GM21737 (cell line): ENCODE results near the gene TEX22.
"Not testable (repeated sequence)": the region's sequence is repeated elsewhere in the genome, so short reads cannot be mapped to it uniquely, and the experiment has no call there.

Source experiments
- ATAC-seq: cut with Tn5 transposase; IDR thresholded peaks from one replicate; pipeline ENCODE4 v1.9.1; 2021; ENCODE audit warnings: mild to moderate bottlenecking, moderate library complexity; ENCODE audit not compliant: unreplicated experiment

The TEX22 gene

GRCh38 chr14:105398044-105398725, at the start of gene TEX22:
Gene TEX22, plus strand, starts transcription at chr14:105398538. Its CDS starts 803 bp downstream, at chr14:105399341.
- ATAC-seq = peak; percentile 76

DNA sequence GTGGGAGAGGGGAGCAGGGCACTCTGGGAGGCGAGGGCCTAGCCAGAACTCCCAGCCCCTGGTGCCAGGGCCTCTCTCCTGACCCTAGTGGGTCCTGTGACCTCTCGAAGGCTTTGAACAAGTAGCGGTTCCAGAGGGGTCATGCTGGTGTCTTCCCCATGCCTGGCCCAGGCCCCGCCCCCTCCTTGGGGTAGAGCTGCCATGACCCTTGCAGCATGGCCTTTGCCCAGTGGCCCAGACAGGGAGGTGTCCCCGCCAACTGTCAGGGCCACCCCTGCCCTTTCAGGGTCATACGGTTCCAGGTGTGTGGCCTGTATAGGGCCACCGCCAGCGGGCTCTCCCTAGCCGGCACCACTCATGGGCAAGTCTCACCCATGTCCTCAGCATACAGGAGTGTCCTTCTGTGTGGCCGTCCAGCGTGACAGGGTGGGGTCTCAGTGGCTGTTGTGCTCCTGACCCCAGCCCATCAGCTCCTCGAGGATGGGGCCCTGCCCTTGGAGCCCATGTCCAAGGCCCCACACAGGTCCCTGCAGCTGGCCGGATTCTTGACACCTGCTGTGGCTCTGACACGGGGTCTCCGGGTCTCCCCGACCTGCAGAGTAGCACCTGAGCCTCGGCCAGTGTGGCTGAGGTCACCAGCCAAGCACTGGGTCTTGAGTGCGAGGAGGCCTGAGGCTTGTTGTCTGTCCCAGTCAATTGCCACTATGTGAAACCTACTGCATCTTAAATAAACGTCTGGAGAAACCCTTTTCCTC, 49.2 kb upstream of the TEX22 start:
- ATAC-seq = no peak

- no peak for ATAC-seq
Measured at GRCh38 chr14:105349992-105350391, 48.3 kb upstream of the TEX22 start.

GRCh38 chr14:105350450-105351244, 47.7 kb upstream of the TEX22 start:
- ATAC-seq = no peak

- ATAC-seq = no peak
Measured at GRCh38 chr14:105351410-105351809, 46.9 kb upstream of the TEX22 start.

DNA sequence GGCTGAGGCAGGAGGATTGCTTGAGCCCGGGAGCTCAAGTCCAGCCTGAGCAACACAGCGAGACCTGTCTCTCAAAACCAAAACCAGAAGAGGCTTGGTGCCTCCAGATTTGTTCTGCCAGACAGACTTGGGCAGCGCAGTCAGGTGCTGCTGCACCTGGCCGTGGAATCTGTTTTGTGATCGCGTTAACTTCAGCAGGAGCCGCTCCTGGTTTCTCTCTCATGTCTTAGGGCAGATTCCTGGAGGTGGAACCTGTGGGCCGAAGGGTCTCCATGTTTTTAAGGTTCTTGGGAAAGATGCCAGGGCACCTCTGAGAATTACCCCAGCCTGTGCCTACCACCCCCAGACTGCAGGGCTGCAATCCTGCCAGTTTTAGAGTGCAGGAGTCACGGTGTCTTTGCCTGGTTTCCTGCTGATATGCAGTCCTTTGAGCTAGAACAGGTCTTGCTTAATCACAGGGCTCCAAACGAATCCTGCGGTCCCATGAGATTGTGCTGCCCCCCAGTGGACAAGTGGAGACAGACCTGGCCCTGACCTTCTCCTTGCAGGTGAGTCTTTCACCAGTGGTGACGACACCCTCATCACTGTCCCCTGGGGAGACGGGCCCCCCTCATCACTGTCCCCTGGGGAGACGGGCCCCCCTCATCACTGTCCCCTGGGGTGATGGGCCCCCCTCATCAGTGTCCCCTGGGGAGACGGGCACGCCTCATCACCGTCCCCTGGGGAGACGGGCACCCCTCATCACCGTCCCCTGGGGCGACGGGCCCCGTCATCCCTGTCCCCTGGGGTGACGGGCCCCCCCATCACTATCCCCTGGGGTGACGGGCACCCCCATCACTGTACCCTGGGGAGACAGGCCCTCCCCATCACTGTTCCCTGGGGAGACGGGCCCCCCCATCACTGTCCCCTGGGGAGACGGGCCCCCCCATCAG, 46.2 kb upstream of the TEX22 start:
- ATAC-seq = peak; percentile 63

DNA sequence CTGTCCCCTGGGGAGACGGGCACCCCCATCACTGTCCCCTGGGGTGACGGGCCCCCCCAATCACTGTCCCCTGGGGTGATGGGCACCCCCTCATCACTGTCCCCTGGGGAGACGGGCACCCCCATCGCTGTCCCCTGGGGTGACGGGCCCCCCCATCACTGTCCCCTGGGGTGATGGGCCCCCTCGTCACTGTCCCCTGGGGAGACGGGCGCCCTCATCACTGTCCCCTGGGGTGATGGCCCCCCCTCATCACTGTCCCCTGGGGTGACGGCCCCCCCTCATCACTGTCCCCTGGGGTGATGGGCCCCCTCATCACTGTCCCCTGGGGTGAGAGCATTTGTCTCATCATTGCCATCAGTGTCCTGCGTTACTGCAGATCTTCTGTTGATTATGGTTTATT, 45.2 kb upstream of the TEX22 start:
- no peak for ATAC-seq

DNA sequence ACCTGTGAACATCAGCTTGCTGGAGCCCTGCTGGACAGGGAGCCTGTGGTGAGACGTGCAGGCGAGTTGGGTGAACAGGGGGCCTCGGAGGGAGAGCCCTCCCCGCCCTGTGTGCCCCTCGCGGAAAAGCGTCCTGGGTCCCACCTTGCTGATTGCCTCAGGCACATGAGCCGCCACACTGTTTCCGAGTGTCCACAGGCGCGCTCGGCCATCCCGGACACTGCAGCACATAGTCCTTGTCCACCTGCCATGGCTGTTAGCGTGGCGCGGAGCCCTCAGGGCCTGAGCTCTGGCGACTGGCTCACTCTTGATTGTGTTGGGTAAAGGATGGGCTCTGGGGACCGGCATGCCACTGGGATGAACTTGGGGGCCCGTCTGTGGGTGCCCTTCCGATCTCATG, 43.8 kb upstream of the TEX22 start:
- ATAC-seq = no peak

DNA sequence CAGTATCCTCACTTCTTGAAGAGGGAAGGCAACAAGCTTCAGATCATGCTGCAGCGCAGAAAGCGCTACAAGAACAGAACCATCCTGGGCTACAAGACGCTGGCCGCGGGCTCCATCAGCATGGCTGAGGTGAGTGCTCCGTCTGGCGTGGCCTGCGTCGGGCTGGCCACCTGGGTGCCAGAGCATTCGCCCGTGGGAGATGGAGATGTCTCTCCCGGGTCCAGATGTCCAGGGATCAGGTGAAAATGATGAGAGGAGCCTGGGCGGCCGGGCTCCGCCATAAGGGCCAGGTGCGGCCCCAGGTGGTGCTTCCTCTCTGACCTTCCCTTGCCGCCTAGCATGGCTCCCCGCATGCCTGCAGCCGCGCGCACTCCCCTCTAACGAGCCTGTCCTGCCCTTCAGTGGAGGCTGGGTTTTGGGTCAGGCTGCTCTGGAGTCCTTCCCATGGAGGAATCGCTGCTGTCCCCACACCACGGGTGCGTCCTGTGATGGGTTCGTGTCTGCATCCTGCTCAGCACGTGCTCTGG, 43.2 kb upstream of the TEX22 start:
- ATAC-seq = no peak

GRCh38 chr14:105355850-105356604, 42.3 kb upstream of the TEX22 start:
- ATAC-seq = no peak

DNA sequence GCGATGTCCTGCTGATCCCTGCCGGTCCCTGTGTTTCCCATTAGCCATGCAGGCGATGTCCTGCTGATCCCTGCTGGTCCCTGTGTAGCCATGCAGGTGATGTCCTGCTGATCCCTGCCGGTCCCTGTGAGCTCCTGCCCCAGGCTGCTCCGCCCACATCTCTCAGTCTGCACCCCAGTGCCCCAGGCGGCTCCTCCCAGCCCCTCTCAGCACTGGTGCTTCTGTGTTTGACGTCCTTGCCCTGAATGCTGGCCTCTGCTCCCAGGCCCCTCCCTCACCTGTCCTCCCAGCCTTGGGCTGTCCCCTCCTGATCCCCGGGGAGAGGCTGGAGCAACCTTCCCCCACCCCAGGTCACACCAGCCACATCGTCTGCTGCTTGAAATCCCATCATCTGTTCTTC, 41.4 kb upstream of the TEX22 start:
- ATAC-seq = no peak

- no peak for ATAC-seq
Measured at GRCh38 chr14:105357626-105358025, 40.7 kb upstream of the TEX22 start.

DNA sequence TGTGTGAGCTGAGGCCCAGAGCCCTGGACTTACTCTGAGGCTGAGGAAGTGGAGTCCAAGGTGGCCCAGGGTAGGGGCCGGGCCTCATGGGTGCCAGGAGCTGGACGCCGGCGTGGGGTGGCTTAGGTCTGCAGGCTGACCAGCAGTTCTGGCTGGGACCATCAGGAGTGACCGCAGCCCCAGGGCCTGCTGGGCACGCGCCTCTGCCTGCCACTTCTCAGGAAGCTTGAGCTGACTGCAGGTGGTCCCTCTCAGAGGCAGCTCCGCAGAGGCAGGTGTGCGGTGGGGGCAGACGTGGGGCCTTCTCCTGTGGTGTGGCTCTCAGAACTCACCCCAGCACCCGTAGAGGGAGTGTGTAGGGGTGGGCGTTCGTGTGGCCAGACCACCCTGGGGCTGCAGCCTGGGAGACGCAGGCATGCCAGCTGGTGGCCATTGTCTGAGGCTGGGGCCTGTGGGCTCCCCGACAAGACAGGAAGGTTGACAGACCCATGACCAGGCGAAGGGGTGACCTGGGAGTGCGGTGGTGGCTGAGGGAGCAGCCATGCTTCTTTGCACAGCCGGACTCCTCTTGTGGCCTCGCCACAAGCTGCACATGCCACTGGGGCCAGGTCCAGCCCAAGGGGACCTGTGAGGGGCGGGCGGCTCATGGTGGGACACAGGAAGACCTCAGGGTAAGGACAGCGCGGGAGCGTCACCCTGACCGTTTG, 40.0 kb upstream of the TEX22 start:
- no peak for ATAC-seq

DNA sequence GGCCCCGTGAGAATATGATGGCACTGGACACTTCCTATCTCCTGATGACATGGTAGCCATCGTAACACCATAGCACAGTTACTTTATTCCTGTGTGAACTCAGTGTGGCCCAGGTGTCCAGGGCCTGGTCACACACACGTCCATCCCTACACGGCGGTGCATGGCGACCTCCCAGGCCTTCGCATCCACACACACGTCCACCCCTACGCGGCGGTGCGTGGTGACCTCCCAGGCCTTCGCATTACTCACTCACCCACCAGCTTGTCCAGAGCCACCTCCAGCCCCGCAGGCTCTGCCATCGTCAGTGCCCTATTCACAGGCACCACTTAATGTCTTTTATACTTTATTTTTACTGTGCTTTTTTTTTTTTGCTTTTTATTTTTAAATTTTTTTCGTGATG, 39.4 kb upstream of the TEX22 start:
- ATAC-seq = no peak

- ATAC-seq = not testable (repeated sequence)
Measured at GRCh38 chr14:105361412-105361811, 36.9 kb upstream of the TEX22 start.

DNA sequence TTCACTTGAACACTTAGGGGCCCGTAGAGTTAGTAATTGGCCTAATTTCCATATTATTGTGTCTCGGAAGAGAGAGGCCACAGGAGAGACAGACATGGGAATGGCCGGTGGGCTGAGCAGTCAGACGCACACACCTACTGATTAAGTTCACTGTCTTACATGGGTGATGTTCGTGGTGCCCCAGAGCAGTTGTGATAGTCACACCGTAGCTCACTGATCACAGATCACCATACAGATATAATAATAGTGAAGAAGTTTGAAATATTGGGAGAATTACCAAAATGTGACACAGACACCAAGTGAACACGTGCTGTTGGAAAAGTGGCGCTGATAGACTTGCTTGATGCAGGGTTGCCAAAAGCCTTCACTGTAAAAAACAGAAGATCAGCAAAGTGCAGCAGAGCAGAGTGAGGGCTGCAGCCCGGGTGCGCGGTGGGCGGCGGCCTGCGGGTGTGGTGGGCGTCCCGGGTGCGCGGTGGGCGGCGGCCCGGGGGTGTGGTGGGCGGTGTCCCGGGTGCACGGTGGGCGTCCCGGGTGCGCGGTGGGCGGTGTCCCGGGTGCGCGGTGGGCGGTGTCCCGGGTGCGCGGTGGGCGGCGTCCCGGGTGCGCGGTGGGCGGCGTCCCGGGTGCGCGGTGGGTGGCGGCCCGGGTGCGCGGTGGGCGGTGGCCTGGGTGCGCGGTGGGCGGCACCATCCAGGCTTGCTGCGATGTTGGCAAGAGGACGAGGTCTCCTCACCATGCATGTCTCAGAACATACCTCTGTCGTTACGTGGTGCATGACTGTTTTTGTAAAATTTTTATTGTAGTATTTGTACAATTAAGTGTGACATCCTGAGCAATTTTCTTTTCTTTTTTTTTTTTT, 34.3 kb upstream of the TEX22 start:
- no peak for ATAC-seq

DNA sequence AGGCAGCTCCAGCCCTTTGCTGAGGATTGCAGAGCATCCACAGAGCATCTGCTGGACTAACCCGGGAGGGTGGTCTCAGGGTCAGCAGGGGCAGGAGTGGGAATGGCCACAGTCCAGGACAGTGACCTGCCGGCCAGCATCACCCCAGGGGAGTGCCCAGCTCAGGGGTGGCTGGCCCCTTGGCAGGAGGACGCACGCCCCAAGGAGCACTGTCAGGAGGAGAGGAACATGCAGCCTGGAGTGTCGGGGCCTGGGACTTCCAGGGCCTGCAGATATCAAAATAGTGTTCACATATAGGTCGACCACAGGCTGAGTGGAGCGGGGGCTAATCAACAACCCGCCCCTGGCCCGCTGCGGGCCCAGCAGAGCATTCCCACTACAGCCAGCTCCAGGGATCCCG, 33.2 kb upstream of the TEX22 start:
- ATAC-seq = no peak

GRCh38 chr14:105365681-105366080, 32.7 kb upstream of the TEX22 start:
- no peak for ATAC-seq
